SKM-1 treated with dmso at 0.1 percent for 144 hours (cell line): ENCODE data around the gene RARA.

ENCODE experiments used
- DNase-seq: peaks from one replicate; lab custom pipeline; 2025; ENCODE audit not compliant: unreplicated experiment; lab: John Stamatoyannopoulos, UW

Gene RARA

DNA sequence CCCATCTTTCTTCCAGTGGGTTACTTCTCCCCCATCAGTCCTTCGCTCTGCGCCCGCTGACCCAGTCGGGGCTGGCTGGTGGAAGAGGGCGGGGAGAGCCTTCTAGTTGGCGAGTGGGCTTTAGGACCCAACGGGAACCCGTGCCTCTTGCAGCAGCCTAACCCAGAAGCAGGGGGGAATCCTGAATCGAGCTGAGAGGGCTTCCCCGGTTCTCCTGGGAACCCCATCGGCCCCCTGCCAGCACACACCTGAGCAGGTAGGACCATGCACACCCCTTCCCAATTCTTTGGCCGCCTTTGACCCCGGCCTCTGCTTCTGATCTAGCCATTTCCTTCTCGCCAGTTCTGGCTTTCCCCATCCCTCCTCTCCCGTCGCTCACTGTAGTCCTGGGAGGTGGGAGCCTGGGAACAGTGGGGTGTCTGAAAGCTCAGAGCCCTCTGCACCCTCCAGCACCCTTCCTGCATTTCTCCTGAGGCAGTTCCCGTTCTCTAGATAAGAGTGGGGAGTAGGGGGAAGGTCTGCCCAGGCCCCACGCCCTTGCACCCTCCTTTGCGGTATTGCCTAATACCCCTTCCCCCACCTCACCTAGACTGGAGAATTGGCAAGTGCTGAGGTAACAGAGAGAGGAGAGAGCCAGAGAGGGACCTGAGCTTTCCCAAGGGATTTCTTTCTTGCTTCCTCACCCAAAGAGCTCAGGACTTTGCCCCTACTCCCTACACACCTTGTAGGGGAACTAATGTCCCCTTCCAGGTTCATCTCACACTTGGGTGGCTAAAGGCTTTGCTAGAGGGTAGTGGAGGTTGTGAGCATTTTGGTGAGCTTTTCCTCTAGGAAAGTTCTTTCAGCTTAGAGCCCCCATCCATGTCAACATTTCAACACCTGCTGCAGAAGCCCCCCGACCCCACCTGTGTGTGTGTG, at the start of gene RARA:
Gene RARA (plus strand): TSS at position 150 of the 918 bp plus-strand sequence. CDS start 22,039 bp downstream, outside the sequence.
- DNase-seq, result no peak

DNA sequence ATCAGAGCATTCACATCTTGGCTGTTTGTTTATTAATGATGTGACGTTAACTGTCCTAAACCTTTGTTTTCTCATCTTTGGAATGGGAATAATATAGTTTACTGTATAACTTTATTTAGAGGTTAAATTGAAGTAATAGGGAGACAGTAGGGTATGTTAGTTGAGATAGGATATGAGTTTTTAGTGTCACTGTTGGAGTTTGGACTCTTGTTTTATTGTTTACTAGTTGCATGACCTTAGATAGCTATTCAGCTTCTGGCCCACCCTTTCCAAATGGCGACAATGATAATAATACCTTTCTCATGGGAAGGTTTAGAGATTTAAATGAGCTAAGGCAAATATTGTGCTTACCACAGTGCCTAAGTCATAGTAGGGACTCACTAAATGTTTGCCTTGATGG, 49.5 kb upstream of the RARA start:
- no peak for DNase-seq

DNA sequence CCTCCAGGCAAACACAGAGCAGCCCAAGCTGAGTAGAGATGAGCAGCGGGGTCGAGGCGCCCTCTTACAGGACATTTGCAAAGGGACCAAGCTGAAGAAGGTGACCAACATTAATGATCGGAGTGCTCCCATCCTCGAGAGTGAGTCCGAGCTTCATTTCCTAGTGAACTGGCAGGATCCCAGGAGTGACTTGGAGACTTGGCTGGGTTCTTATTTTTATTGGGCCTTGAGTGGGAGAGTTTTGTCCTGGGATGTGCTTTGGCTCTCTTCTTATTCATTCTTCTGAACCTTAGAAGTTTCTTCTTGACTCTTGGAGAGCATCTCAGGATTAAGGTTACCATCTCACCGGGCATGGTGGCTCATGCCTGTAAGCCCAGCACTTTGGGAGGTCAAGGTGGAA, 48.5 kb upstream of the RARA start:
- no peak for DNase-seq

DNA sequence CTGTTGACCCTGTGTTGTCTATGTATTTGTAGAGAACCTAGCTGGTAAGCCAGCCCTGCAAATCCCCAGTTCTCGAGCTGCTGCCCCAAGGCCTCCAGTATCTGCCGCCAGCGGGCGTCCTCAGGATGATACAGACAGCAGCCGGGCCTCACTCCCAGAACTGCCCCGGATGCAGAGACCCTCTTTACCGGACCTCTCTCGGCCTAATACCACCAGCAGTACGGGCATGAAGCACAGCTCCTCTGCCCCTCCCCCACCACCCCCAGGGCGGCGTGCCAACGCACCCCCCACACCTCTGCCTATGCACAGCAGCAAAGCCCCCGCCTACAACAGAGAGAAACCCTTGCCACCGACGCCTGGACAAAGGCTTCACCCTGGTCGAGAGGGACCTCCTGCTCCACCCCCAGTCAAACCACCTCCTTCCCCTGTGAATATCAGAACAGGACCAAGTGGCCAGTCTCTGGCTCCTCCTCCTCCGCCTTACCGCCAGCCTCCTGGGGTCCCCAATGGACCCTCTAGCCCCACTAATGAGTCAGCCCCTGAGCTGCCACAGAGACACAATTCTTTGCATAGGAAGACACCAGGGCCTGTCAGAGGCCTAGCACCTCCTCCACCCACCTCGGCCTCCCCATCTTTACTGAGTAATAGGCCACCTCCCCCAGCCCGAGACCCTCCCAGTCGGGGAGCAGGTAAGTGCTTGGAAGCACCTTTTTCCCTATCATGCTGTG, 44.4 kb upstream of the RARA start:
- DNase-seq, result no peak

DNA sequence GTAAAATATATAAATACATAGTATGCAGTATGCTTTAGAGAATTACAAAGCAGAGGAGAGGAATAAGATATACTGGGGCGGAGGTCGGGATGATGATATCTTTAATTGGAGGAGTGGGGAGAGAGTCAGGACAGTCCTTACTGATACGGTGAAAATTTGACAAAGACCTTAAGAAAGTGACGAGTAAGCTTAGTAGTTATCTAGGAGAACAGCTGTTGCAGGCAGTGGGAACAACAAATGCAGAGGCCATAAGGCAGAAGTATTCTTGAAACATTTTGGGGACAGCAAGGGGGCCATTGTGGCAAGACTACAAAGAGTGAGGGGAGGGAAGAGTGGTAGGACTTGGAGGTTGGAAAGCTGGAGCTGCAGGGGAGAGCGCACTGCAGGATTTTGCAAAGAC, 43.6 kb upstream of the RARA start:
- no peak for DNase-seq

DNA sequence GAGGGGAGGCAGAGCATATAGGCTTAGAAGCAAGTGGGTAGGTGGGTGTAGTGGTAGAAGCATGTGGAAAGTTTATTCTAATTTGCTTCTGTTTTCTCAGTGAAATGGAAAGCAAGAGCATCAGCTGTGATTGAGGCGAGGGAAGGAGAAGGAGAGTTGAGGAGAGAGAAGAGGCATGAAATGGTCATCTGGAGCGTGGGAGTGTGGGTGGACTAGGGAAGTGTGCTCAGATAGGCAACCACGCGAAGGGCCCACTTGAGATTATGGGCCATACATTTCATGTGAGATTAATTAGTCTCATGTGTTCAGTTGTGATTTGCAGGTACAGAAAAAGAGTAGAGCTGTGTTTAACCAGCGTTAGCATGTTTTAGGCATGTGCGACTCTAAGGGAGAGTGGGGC, 42.1 kb upstream of the RARA start:
- no peak for DNase-seq

DNA sequence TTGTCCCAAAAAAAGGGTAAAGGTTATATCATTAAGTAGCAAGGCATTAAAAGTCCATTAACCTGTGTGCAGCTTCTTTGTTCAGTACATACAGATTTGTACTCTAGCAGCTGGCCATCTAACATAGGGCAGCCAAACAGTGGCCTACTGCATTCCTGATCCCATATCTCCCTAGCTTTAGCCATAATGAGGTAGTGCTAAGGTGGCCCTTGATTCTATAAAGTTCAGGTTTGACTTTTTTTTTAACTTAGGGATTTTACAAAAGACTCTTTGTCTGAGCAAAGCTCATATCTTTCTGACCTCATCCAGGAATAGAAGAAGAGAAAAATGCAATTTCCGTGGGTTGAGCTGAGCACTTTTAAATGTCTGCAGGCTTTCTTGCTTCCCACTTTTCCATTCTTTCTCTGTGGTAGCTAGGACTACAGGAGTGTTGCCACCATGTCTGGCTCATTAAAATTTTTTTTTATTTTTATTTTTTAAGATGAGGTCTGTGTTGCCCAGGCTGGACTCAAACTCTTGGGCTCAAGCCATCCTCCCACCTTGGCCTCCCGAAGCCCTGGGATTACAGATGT, 40.8 kb upstream of the RARA start:
- no peak for DNase-seq

DNA sequence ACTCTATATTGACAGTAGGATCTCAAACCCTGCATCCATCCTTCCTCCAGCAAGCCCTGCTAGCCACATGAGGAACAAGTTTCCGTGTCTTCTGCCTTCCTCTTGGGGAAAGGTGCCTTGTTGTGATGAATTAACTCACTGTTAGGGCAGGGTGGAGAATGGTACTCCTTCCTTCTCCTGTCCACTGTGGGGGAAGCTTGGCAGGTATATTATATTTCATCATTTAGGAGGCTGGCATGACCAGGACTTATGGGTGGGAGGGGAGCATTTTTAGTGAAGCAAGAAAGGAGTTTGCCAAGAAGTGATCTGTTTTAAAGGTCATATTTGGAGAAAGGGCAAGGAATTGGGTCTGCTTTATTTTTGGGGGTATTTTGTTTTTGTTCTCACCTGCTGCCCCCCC, 30.6 kb upstream of the RARA start:
- DNase-seq, result no peak

DNA sequence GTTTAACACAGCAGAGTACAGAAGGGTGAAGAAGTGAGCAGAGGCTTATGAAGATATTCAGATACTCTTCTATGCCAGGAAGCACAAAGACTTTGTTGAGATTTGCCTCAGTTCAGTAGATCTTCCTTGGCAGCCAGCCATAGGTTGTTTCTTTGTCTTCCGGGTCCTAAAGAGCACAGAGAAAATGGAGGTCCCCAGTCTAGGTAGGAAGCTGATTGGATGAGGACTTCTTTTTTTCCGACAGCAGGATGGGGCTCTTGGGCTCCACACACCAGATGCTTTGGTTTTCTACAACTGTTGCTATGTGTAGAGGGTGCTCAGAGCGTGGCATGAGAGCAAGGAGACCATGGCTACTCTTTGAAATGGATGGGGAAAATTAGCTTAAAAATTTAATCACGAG, 29.6 kb upstream of the RARA start:
- DNase-seq, result no peak

DNA sequence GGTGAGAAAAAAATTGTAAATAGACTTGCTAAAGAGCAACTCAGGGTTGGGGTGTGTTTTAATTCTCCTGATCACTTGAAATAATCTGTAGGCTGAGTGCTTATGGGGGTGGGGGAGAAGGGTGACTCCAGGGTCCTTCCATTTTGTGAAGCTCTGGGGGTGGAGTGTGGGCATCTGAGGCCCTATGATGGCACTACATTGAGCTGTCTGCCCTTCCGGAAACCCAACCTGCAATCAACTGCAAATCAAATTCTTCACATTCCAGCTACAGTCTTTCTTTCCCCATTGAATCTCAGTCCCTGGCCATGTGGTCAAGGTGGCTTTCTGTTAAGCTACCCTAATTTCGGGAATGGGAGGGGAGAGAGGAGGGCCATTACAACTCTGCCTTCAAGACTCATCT, 27.3 kb upstream of the RARA start:
- no peak for DNase-seq

DNA sequence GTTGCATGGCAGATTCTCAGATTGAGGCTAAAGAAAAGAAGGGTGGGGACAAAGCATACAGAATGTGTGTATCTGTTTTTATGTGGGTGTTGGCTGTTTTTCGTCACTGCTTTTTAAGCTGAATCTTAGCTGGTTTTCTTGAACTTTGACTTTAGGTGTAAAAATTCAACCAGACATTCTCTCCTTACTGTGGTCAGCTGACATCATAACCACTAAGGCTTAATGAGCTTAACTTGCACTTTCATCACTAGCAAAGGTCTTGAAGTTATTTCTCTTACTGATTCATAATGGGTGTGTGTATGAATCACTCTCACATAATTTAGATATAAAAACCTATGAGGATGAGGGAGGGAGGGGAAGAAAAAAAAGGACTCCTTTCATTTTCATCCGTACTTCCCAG, 25.3 kb upstream of the RARA start:
- DNase-seq, result no peak

DNA sequence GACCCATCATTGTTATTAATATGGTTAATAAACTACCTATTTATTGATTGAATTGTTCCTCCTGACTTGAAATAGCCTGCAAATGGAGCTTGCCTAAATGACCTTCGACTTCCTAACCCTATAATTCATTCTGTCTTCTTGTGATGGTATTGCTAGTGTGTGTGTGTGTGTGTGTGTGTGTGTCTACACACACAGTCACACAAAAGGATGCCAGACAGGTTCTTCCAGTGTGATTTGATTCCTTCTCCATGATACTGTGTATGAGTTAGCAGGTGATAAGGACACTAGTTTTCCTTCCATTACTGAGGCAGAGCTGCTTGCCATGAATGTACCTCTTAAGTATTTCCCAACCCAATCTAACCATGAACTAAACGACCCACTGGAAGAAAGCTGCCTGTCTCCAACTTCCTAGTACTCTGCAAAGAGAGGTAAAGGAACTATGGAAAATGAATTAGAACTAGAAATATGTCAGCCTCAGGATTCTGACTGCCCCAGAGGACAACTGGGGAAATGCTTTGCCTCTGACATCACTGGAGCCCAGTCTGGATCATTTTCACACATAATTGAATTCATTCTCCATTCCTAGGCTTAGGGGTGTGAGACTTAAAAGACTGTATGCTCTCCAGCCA, 24.8 kb upstream of the RARA start:
- no peak for DNase-seq

DNA sequence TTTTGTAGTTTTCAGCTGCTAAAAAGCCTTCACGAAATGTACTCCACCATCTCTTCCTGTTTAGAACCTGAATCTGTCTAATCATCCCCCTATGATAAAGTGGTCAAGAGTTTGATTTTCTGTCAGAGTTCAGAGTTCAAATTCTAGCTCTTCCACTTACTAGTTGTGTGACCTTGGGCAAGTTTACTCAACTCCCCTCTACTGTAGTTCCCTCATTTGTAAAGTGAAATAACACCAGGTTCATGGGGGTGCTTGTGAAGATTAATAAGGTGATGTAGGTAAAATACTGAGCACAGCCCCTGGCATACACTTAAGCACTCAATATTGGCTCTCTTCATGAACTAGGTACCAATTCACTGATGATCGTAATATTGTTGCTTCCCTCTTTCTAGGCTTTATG, 22.5 kb upstream of the RARA start:
- DNase-seq, result no peak

DNA sequence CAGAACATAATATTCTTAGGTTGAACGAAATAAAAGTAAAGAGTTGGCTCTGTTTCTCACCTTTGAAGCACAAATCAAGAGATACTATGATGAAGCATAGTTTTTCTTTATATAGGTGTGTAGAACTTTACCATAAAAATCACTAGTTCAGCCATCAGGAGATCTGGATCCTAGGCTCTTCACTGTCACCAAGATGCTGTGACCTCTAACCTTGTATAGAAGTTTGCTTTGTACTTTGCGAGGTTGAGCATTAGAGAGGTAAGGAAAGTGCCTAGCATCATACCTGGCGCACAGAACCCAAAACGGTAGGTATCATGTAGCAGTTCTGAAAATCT, 21.9 kb upstream of the RARA start:
- no peak for DNase-seq

DNA sequence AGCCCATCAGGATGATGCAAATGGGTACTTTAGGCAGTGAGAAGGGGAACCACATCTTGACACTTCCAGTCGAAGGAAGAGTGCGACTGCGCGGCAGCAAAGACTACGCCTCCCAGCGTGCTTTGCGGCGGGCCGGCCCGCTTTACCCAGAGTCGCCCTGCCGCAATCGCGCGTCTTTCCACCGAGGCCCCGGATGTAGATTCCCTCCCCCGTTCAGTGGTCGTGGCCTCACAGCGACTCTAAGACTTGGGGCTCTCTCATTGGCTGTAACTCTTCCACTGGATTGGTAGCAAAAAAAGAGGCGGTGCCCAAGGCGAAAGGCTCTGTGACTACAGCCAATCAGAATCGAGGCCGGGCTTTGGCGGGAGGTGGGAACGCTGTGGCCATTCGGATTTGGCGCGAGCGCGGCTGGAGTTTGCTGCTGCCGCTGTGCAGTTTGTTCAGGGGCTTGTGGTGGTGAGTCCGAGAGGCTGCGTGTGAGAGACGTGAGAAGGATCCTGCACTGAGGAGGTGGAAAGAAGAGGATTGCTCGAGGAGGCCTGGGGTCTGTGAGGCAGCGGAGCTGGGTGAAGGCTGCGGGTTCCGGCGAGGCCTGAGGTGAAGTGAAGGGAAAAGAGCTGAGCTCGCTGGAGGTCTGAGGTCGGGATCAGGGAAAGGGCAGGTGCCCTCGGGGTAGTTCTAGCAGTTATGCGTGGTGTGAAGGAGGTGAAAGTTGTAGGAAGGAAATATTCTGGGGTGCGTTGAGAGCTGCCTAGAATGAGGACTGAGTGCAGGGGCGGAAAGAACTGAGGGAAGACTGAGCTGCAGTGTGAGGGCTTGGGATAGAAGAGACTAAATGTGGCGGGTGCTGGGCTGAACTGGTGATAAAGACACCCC, 21.2 kb upstream of the RARA start, which contains the start of gene CDC6:
Gene CDC6 (plus strand): TSS at position 386 of the 876 bp plus-strand sequence. CDS start 1,542 bp downstream, outside the sequence.
- DNase-seq, result peak; percentile 99

DNA sequence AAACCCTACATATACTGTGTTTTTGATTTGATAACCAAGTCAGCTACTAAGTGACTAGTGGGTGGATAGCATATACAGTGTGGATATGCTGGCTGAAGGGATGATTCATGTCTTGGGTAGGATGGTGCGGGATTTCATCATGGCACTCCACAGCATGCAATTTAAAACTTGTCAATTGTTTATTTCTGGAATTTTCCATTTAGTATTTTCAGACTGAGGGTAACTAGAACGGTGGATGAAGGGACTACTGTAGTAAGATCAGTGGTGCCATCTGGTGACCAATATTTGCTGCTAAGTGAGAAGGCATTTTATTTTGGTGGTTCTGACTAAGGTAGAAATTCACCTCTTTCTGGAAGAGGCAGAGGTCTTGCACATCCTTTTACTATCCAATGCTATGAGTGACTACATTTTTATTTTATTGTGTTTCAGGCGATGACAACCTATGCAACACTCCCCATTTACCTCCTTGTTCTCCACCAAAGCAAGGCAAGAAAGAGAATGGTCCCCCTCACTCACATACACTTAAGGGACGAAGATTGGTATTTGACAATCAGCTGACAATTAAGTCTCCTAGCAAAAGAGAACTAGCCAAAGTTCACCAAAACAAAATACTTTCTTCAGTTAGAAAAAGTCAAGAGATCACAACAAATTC, 18.2 kb upstream of the RARA start:
- peak; percentile 56 for DNase-seq

DNA sequence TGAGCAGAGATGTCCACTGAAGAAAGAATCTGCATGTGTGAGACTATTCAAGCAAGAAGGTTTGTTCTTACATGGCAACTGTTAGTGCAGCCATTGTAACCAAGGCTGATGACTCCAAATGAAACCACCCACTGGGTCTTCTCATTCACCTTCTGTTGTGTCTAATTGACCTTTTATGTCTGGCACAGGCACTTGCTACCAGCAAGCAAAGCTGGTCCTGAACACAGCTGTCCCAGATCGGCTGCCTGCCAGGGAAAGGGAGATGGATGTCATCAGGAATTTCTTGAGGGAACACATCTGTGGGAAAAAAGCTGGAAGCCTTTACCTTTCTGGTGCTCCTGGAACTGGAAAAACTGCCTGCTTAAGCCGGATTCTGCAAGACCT, 17.7 kb upstream of the RARA start:
- DNase-seq, result no peak

DNA sequence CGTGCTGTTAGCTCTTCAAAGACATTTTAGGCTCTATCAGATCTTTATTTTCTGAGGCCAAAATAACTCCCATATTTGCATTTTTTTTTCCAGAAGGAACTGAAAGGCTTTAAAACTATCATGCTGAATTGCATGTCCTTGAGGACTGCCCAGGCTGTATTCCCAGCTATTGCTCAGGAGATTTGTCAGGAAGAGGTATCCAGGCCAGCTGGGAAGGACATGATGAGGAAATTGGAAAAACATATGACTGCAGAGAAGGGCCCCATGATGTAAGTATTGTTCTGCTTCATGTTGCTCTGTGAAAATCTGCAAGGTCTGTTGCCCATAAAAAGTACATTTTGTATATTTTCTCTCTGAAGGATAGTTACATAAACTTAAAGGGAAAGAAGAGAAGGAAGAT, 15.6 kb upstream of the RARA start:
- DNase-seq, result no peak

DNA sequence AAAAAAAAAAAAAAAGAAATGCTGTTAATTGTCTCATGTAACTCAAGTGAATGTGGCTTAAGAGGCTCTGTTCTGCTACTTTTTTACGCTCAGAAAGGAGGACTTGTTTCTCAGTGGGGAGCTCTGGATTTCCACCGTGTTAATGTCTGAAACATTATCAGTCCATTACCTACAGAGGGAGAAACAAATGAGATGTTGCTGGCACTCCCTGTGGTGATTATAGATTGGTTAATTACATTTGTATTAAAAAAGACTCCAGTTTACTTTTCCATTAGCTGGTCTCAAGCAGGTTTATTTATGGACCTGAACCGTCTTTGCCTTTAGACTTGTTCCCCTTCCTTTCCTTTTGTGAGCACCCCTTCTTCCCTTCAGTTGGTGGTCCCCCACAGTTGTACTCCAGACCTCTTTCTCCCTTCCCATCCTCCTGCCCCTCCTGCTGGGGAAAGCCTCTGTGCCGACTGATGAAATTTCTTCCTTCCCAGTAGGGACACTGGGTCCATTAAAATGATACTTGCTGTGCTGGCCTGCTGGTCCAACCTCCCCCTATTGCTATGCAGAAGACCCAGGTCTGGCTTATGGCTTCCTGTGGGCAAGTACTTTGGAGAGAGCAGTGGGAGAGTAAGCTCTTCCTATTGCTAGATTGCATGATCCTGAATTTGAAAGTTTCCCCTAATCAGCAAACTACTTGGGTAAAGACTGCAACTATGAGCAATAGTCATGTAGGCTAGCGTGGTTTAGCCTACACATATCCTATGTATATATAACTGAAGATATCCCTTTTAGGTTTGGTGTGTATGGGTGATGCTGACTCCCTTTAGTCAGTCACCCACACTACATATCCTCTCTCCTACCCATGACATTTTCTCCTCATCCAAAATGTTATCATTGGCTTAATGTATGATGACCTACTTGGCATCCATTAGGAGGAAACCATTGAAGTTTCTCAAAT, 13.2 kb upstream of the RARA start:
- DNase-seq, result no peak
